Esophagus (tissue), 2 donors: ENCODE data around the gene TTC27. TPM values are rescaled to one million over a fixed set of nuclear protein-coding genes. Genes with fewer than 3 reads are reported as not detected.
"Not testable (repeated sequence)": the region's sequence is repeated elsewhere in the genome, so short reads cannot be mapped to it uniquely, and the experiment has no call there.

Source experiments
- H3K27ac ChIP-seq, 2 donors: one replicate each; pipeline ENCODE4 v1.5.1; 2013; ENCODE audit warnings: low read depth in 2 of 2, mild to moderate bottlenecking in 2 of 2, inconsistent platforms in 1 of 2, low read length in 1 of 2, moderate library complexity in 1 of 2
- H3K27me3 ChIP-seq, 2 donors: one replicate each; pipeline ENCODE4 v1.6.1; 2013; ENCODE audit warnings: low read length in 2 of 2, control low read depth in 1 of 2, mild to moderate bottlenecking in 1 of 2; ENCODE audit not compliant: insufficient read depth in 2 of 2, control insufficient read depth in 1 of 2
- H3K36me3 ChIP-seq, 2 donors: one replicate each; pipeline ENCODE4 v1.6.1; 2013; ENCODE audit warnings: low read length in 1 of 2; ENCODE audit not compliant: control insufficient read depth in 2 of 2, insufficient read depth in 2 of 2
- H3K4me1 ChIP-seq, 2 donors: one replicate each; pipeline ENCODE4 v1.6.1; 2013; ENCODE audit warnings: low read length in 1 of 2; ENCODE audit not compliant: control insufficient read depth in 2 of 2, insufficient read depth in 2 of 2
- H3K4me3 ChIP-seq, 2 donors: one replicate each; pipeline ENCODE4 v1.5.1; 2013; ENCODE audit warnings: low read length in 2 of 2, mild to moderate bottlenecking in 2 of 2, low read depth in 1 of 2, moderate library complexity in 1 of 2
- H3K9me3 ChIP-seq, 2 donors: one replicate each; pipeline ENCODE4 v1.6.1; 2013; ENCODE audit warnings: mild to moderate bottlenecking in 2 of 2, low read depth in 1 of 2, low read length in 1 of 2, moderate library complexity in 1 of 2; ENCODE audit not compliant: control insufficient read depth in 2 of 2, insufficient read depth in 1 of 2
- WGBS, 2 donors: extraction: QIAGEN DNeasy Blood & Tissue Kit; methylation state at CpG; one replicate each; pipeline ENCODE4 v1.1.7; 2013; 5-methylcytosine and 5-hydroxymethylcytosine counted together
- polyA plus RNA-seq, 2 donors: library from polyadenylated mRNA; stranded (reverse); fragments of 200-250 nt; gene quantifications; one replicate each; pipeline ENCODE4 v1.2.3, GENCODE V29; 2013
- donor health status: healthy with polysubstance abuse.
- donor health status: Bipolar disorder and iron deficiency.

The TTC27 gene
- polyA plus RNA-seq, 2 donors = 3.7 to 9.8 TPM

GRCh38 chr2:32863803-32864202 is 236.0 kb downstream of the TTC27 start:
- Histone ChIP-seq H3K36me3 (no peaks in the 10 kb centered on the region), H3K27ac (no peak overlapping the region), H3K4me3 (no peak overlapping the region), H3K4me1 (no peaks in the 10 kb centered on the region), H3K9me3 (no peaks in the 10 kb centered on the region), H3K27me3 (peaks cover 0 to 2% of the 10 kb centered on the region in 2 donors)
- 88 to 92% methylated on average over 7 of the region's 7 CpGs for WGBS, 2 donors

- no peaks in the 10 kb centered on the region for H3K9me3 ChIP-seq
- peaks cover 0 to 2% of the 10 kb centered on the region in 2 donors for H3K27me3 ChIP-seq
- H3K4me1 ChIP-seq = no peaks in the 10 kb centered on the region
- H3K27ac ChIP-seq = no peak overlapping the region
- WGBS, 2 donors = 48 to 53% methylated on average over 7 of the region's 7 CpGs
- H3K36me3 ChIP-seq = no peaks in the 10 kb centered on the region
- no peak overlapping the region for H3K4me3 ChIP-seq
Observed at GRCh38 chr2:32864334-32865111, 236.7 kb downstream of the TTC27 start.

DNA sequence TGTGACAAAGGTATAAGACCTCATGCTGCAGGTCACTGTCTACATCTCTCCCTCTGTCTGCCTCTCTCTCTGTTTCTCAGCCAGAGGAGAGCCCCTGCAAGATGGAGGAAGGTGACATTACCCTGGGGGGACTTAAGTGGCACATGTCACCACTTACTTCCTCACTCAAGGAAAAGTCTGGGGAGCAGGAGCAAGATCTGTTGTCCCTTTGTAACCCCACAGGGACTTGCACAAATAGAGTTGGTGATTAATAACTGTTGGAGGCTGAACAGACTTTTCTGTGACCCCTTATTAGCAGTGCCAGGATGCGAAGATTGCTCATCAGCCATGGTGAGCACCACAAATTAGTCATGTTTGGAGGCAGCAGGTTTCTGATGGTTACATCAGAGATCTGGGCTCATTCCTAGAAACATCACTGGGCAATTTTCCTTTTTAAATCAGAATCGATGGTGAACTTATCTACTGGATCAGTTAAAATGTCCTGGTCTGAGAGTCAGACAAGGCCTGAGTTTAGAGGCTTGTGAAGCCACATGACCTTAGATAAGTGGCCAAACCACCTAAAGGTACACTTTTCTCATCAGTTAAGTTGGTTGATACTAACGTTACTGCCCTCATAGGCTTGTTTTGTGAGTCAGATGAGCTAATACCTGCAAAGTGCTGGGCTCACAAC is 237.7 kb downstream of the TTC27 start:
- H3K27ac ChIP-seq = no peak overlapping the region
- 35 to 52% methylated on average over 3 of the region's 3 CpGs for WGBS, 2 donors

GRCh38 chr2:32866462-32866861 is 238.6 kb downstream of the TTC27 start:
- not testable (repeated sequence) for H3K4me1 ChIP-seq, H3K4me3 ChIP-seq, H3K9me3 ChIP-seq, H3K27ac ChIP-seq, H3K36me3 ChIP-seq, H3K27me3 ChIP-seq
- WGBS, 2 donors = 79 to 81% methylated on average over 1 of the region's 1 CpG

More for the DNA sequence above, 237.7 kb downstream of the TTC27 start:
- Histone ChIP-seq H3K9me3 (no peaks in the 10 kb centered on the region), H3K4me1 (no peaks in the 10 kb centered on the region), H3K4me3 (no peak overlapping the region), H3K36me3 (no peaks in the 10 kb centered on the region), H3K27me3 (peaks cover 0 to 1% of the 10 kb centered on the region in 2 donors)
